B cell (primary cell): Measurements from ENCODE around the gene TRAF5. TPM values are rescaled to one million over a fixed set of nuclear protein-coding genes. Genes with fewer than 3 reads are reported as not detected.
A peak's percentile ranks its signal among the peaks of the same experiment; 100 is the strongest.

Experiments used
- ATAC-seq: fragments of 200-7000 bp; cut with Tn5 transposase; one replicate; pipeline ENCODE4 v1.10.0; 2021; ENCODE audit warnings: low read depth, mild to moderate bottlenecking, moderate number of reproducible peaks, moderate library complexity
- CTCF ChIA-PET: fragments of 350-600 bp; sonication (Branson Sonifier 250); formaldehyde crosslinking; loops from one replicate; lab custom pipeline; 2021; ENCODE audit warnings: antibody characterized with exemption, inconsistent platforms; lab: Charles Lee
- POLR2A ChIA-PET: fragments of 350-600 bp; sonication (Branson Sonifier 250); formaldehyde crosslinking; loops from one replicate; lab custom pipeline; 2021; ENCODE audit warnings: antibody characterized with exemption; lab: Charles Lee
- DNase-seq: peaks from one replicate; pipeline ENCODE4 v3.0.0; 2013
- H2AFZ ChIP-seq: 2 replicates; pipeline ENCODE4 v1.6.1; 2012; ENCODE audit warnings: mild to moderate bottlenecking, low read depth, low read length; ENCODE audit not compliant: insufficient read depth, poor library complexity, severe bottlenecking
- H3K27ac ChIP-seq, 2 donors: 1 replicate in 1 of 2; 2 replicates in 1 of 2; pipeline ENCODE4 v1.5.1; 2012 to 2013; ENCODE audit warnings: low read length in 2 of 2, mild to moderate bottlenecking in 2 of 2, moderate library complexity in 1 of 2
- H3K27me3 ChIP-seq, 4 experiments: fragments of 200-600 bp in 1 of 4; sonication (generic) in 1 of 4; replicated peaks in 1 of 4; 1 replicate in 2 of 4; 2 replicates in 2 of 4; pipeline versions ENCODE4 v1.6.1 to v1.7.0; 2013 to 2016; ENCODE audit warnings: low read length in 3 of 4, mild to moderate bottlenecking in 2 of 4, mixed read lengths in 1 of 4, moderate library complexity in 1 of 4; ENCODE audit not compliant: insufficient read depth in 4 of 4, control insufficient read depth in 3 of 4; ENCODE audit errors: control extremely low read depth in 1 of 4
- H3K36me3 ChIP-seq, 2 experiments: replicated peaks in 1 of 2; 1 replicate in 1 of 2; 2 replicates in 1 of 2; pipeline versions ENCODE4 v1.6.1 to v1.7.1; 2013; ENCODE audit warnings: low read length in 1 of 2; ENCODE audit not compliant: insufficient read depth in 2 of 2, control insufficient read depth in 1 of 2; ENCODE audit errors: control extremely low read depth in 1 of 2, extremely low read depth in 1 of 2
- H3K4me1 ChIP-seq, 2 donors: fragments of 200-600 bp in 1 of 2; sonication (generic) in 1 of 2; 1 replicate in 1 of 2; 2 replicates in 1 of 2; pipeline versions ENCODE4 v1.5.1 to v1.6.1; 2013 to 2017; ENCODE audit warnings: low read length in 2 of 2; ENCODE audit not compliant: control insufficient read depth in 2 of 2, insufficient read depth in 2 of 2
- H3K4me2 ChIP-seq: replicated peaks from 2 replicates; pipeline ENCODE3; 2012; ENCODE audit warnings: mild to moderate bottlenecking, low read depth, low read length; ENCODE audit not compliant: poor library complexity, severe bottlenecking
- H3K4me3 ChIP-seq, 5 experiments: fragments of 200-600 bp in 1 of 5; sonication (generic) in 1 of 5; 1 replicate in 3 of 5; 2 replicates in 2 of 5; pipeline versions ENCODE4 v1.5.1 to v1.7.0; 2011 to 2016; ENCODE audit warnings: low read length in 4 of 5, mild to moderate bottlenecking in 4 of 5, low read depth in 2 of 5, control low read depth in 1 of 5, moderate library complexity in 1 of 5; ENCODE audit not compliant: insufficient read depth in 1 of 5; ENCODE audit errors: control extremely low read depth in 1 of 5, extremely low read depth in 1 of 5
- H3K79me2 ChIP-seq: fragments of 200-600 bp; sonication (generic); one replicate; pipeline ENCODE4 v1.6.0; 2016; ENCODE audit warnings: low read length; ENCODE audit not compliant: control insufficient read depth, insufficient read depth
- H3K9ac ChIP-seq: fragments of 200-600 bp; sonication (generic); 2 replicates; pipeline ENCODE4 v1.6.1; 2017; ENCODE audit warnings: mild to moderate bottlenecking, low read length, moderate library complexity
- H3K9me3 ChIP-seq, 3 donors: one replicate each; pipeline versions ENCODE4 v1.6.1 to v1.7.1; 2013; ENCODE audit warnings: low read length in 2 of 3; ENCODE audit not compliant: control insufficient read depth in 2 of 3, insufficient read depth in 1 of 3; ENCODE audit errors: control extremely low read depth in 1 of 3
- H4K20me1 ChIP-seq: 2 replicates; pipeline ENCODE4 v1.6.0; 2012; ENCODE audit warnings: mild to moderate bottlenecking, low read length; ENCODE audit not compliant: insufficient read depth, control insufficient read depth, poor library complexity, severe bottlenecking
- H3K27ac Mint-ChIP-seq: one replicate; pipeline ENCODE4 v1.8.0; 2021; ENCODE audit warnings: mixed read lengths
- H3K27me3 Mint-ChIP-seq: one replicate; pipeline ENCODE4 v1.8.0; 2021; ENCODE audit warnings: mixed read lengths
- H3K4me1 Mint-ChIP-seq: one replicate; pipeline ENCODE4 v1.8.0; 2021; ENCODE audit warnings: mixed read lengths
- H3K4me3 Mint-ChIP-seq: one replicate; pipeline ENCODE4 v1.8.0; 2021; ENCODE audit warnings: mixed read lengths
- H3K9me3 Mint-ChIP-seq: one replicate; pipeline ENCODE4 v1.8.0; 2022; ENCODE audit warnings: mixed read lengths; ENCODE audit not compliant: insufficient read depth
- EZH2 ChIP-seq: IDR thresholded peaks from 2 replicates; pipeline ENCODE4 v1.6.1; 2012; ENCODE audit warnings: borderline replicate concordance, low read depth, mild to moderate bottlenecking, moderate library complexity, low read length; ENCODE audit not compliant: insufficient read depth, poor library complexity, severe bottlenecking
- WGBS: methylation state at CpG from one replicate; pipeline ENCODE4 v1.1.5; 2013; ENCODE audit warnings: missing lambda C conversion rate; ENCODE audit not compliant: insufficient coverage; 5-methylcytosine and 5-hydroxymethylcytosine counted together
- intact Hi-C: fragments of 100-400 bp; cut with micrococcal nuclease; formaldehyde crosslinking; loops from one replicate; pipeline ENCODE4 v1.10.0; 2022
- polyA plus RNA-seq: library from polyadenylated mRNA; depleted of rRNA; stranded (reverse); fragments of >200 nt; gene quantifications from 2 replicates; pipeline ENCODE4 v1.2.3, GENCODE V29; 2012
- total RNA-seq, 2 donors: library from RNA; stranded (reverse); fragments of 120-200 nt in 1 of 2; gene quantifications; 1 replicate in 1 of 2; 2 replicates in 1 of 2; pipeline versions ENCODE4 v1.2.3 to v1.2.4, GENCODE V29; 2013 to 2022
- TF ChIP-seq, protein P1 (sequence below): fragments of 200-600 bp; IDR thresholded peaks from one replicate; pipeline ENCODE4 v1.8.0; 2022; ENCODE audit warnings: antibody characterized with exemption, mild to moderate bottlenecking

Gene TRAF5
- total and polyA plus RNA-seq, 2 donors (not counting 1 experiment from before 2014, with no cell fraction given), result 129 to 143 TPM

DNA sequence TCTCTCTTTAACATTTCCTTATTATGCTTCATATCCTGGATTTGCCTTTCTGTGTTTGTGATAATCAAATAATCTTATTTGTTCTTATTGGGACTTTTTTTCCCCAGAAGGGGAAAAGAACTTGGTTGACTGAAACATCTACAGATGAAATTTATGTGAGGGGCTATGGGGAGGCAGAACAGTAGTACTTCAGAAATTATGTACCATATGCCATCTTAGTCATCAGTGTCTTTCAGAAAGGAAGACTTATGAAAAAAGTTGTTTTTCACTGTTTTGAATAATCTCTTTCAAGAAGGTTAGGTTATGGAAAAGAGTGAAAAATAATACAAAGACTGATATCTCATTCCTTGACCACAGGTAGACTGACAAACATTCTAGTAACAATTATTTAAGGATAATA, 30.2 kb upstream of the TRAF5 start:
- H3K36me3 ChIP-seq, result peaks cover 25 to 59% of the 10 kb centered on the region in 2 experiments

DNA sequence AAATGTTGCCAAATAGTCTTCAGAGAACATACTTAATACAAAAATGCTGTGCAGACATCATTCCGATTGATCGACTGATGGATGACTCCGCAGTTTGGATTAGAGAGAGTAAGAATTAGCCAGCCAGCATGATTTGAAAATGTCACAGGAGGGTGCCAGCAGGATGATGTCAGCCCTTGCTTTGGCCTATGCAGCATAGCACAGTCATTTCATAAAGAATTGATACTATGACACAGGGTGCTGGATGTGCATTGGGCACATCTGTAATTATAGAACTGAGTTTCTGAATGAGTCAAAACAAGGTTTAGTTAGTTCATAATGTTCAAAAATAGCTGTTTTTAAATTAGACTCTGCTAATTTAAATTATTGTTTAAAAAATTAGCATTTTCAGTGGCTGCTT, 21.6 kb upstream of the TRAF5 start:
- Histone ChIP-seq H3K4me1 (no peaks in the 10 kb centered on the region), H3K27ac (no peak overlapping the region)

More for the DNA sequence above, 30.2 kb upstream of the TRAF5 start:
- H3K4me1 Mint-ChIP-seq, result no peaks in the 10 kb centered on the region
- H3K9me3 Mint-ChIP-seq, result no peaks in the 10 kb centered on the region
- H4K20me1 ChIP-seq, result no peaks in the 10 kb centered on the region
- no peak overlapping the region for H2AFZ ChIP-seq
- no peak overlapping the region for H3K27ac Mint-ChIP-seq
- DNase-seq (no peak), ATAC-seq (no peak)
- H3K4me3 ChIP-seq, result no peak overlapping the region
- no peak for TF ChIP-seq EZH2
- TF ChIP-seq, protein P1, sequence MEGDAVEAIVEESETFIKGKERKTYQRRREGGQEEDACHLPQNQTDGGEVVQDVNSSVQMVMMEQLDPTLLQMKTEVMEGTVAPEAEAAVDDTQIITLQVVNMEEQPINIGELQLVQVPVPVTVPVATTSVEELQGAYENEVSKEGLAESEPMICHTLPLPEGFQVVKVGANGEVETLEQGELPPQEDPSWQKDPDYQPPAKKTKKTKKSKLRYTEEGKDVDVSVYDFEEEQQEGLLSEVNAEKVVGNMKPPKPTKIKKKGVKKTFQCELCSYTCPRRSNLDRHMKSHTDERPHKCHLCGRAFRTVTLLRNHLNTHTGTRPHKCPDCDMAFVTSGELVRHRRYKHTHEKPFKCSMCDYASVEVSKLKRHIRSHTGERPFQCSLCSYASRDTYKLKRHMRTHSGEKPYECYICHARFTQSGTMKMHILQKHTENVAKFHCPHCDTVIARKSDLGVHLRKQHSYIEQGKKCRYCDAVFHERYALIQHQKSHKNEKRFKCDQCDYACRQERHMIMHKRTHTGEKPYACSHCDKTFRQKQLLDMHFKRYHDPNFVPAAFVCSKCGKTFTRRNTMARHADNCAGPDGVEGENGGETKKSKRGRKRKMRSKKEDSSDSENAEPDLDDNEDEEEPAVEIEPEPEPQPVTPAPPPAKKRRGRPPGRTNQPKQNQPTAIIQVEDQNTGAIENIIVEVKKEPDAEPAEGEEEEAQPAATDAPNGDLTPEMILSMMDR, result no peak
- H3K27ac ChIP-seq, result no peak overlapping the region
- H3K79me2 ChIP-seq, result peaks cover 4% of the 10 kb centered on the region
- no peaks in the 10 kb centered on the region for H3K9me3 ChIP-seq
- intact Hi-C loops, result no loop called here
- H3K4me3 Mint-ChIP-seq, result no peak overlapping the region
- H3K9ac ChIP-seq, result no peak overlapping the region
- POLR2A ChIA-PET, result no interaction called here
- no peak overlapping the region for H3K4me2 ChIP-seq
- H3K4me1 ChIP-seq, result no peaks in the 10 kb centered on the region
- H3K27me3 ChIP-seq, result no peaks in the 10 kb centered on the region
- H3K27me3 Mint-ChIP-seq, result no peaks in the 10 kb centered on the region
- CTCF ChIA-PET, result interaction anchor here (2.5 kb wide), 1 partner anchor 27 kb away, joined by 9 read pairs; no protein-coding TSS in a partner anchor

More for the DNA sequence above, 21.6 kb upstream of the TRAF5 start:
- Mint-ChIP-seq H3K4me3 (no peak overlapping the region), H3K27ac (peak overlapping the region; percentile 20), H3K9me3 (no peaks in the 10 kb centered on the region), H3K27me3 (no peaks in the 10 kb centered on the region), H3K4me1 (no peaks in the 10 kb centered on the region)
- Histone ChIP-seq H4K20me1 (no peaks in the 10 kb centered on the region), H2AFZ (no peak overlapping the region), H3K36me3 (peaks cover 0 to 38% of the 10 kb centered on the region in 2 experiments), H3K27me3 (no peaks in the 10 kb centered on the region), H3K4me2 (no peak overlapping the region), H3K9me3 (no peaks in the 10 kb centered on the region), H3K9ac (no peak overlapping the region), H3K79me2 (no peaks in the 10 kb centered on the region), H3K4me3 (no peak overlapping the region)
- CTCF ChIA-PET, result no interaction called here
- intact Hi-C loops, result no loop called here
- ATAC-seq, result no peak
- no peak for DNase-seq
- no peak for TF ChIP-seq EZH2
- TF ChIP-seq, protein P1, result no peak
- WGBS, result 76% methylated on average over 2 of the region's 3 CpGs
- POLR2A ChIA-PET, result no interaction called here
